Panc1 (cell line): Measurements from ENCODE around the gene OR11H6. TPM values are rescaled to one million over a fixed set of nuclear protein-coding genes. Genes with fewer than 3 reads are reported as not detected.

ENCODE experiments used
- ATAC-seq: fragments of 200-7000 bp; cut with Tn5 transposase; 2 replicates; pipeline ENCODE4 v1.9.1; 2020; ENCODE audit warnings: mild to moderate bottlenecking, moderate library complexity
- BruUV-seq: library from RNA; stranded (reverse); fragments of 400-500 nt; replicated peaks from 2 replicates; lab custom pipeline; 2021; lab: Mats Ljungman, UMichigan
- CTCF ChIA-PET: fragments of 300-600 bp; sonication (Branson Sonifier 250); formaldehyde crosslinking; loops from one replicate; lab custom pipeline; 2022; ENCODE audit warnings: antibody characterized with exemption; lab: Charles Lee
- POLR2A ChIA-PET: fragments of 300-600 bp; sonication (Branson Sonifier 250); formaldehyde crosslinking; loops from one replicate; lab custom pipeline; 2022; ENCODE audit warnings: antibody characterized with exemption; lab: Charles Lee
- DNase-seq: peaks from one replicate; pipeline ENCODE4 v3.0.0-alpha.2; 2010; ENCODE audit warnings: low read depth, low spot score
- H3K27ac ChIP-seq: 2 replicates; pipeline ENCODE4 v1.5.1; 2011; ENCODE audit warnings: mild to moderate bottlenecking, low read length, inconsistent platforms
- H3K27me3 ChIP-seq: fragments of 200-500 bp; sonication (Bioruptor generic); 2 replicates; pipeline ENCODE4 v1.6.0; 2014; ENCODE audit warnings: low read length, inconsistent platforms; ENCODE audit not compliant: control insufficient read depth, insufficient read depth
- H3K36me3 ChIP-seq: fragments of 200-500 bp; sonication (Bioruptor generic); 2 replicates; pipeline ENCODE4 v1.5.1; 2014; ENCODE audit warnings: inconsistent platforms, mild to moderate bottlenecking, low read length, moderate library complexity; ENCODE audit not compliant: control insufficient read depth, insufficient read depth
- H3K4me1 ChIP-seq: 2 replicates; pipeline ENCODE4 v1.5.1; 2011; ENCODE audit warnings: inconsistent platforms, mild to moderate bottlenecking, low read length, moderate library complexity; ENCODE audit not compliant: control insufficient read depth, insufficient read depth
- H3K4me3 ChIP-seq, 2 experiments: 2 replicates each; pipeline ENCODE4 v1.5.1; 2011 to 2012; ENCODE audit warnings: low read depth in 2 of 2, low read length in 2 of 2, mild to moderate bottlenecking in 2 of 2, inconsistent platforms in 1 of 2, moderate library complexity in 1 of 2
- H3K9me3 ChIP-seq: fragments of 200-500 bp; sonication (Bioruptor generic); 2 replicates; pipeline ENCODE4 v1.5.1; 2014; ENCODE audit warnings: low read depth, mild to moderate bottlenecking, inconsistent platforms, low read length, moderate library complexity; ENCODE audit not compliant: control insufficient read depth, insufficient read depth
- CTCF ChIP-seq: fragments of 450-650 bp; IDR thresholded peaks from 2 replicates; pipeline ENCODE4 v1.5.1; 2017; ENCODE audit warnings: mild to moderate bottlenecking
- POLR2AphosphoS5 ChIP-seq: IDR thresholded peaks from 2 replicates; pipeline ENCODE4 v1.6.1; 2012; ENCODE audit warnings: mild to moderate bottlenecking, low read depth, low read length, moderate library complexity
- REST ChIP-seq, 2 experiments: IDR thresholded peaks; 2 replicates each; pipeline ENCODE4 v1.6.1; 2011 to 2012; ENCODE audit warnings: low read depth in 2 of 2, control low read depth in 1 of 2, low read length in 1 of 2, mild to moderate bottlenecking in 1 of 2, moderate library complexity in 1 of 2; ENCODE audit not compliant: insufficient read depth in 1 of 2
- TCF7L2 ChIP-seq: IDR thresholded peaks from 2 replicates; pipeline ENCODE4 v1.6.1; 2011; ENCODE audit warnings: mild to moderate bottlenecking, low read depth, low read length, inconsistent platforms
- in situ Hi-C: cut with HindIII; loops from 2 replicates; pipeline ENCODE4 v1.10.0; 2016; ENCODE audit warnings: low sequenced_read_pairs, low pct_unique_long_range_greater_than_20kb
- intact Hi-C: fragments of 100-400 bp; cut with micrococcal nuclease; formaldehyde crosslinking; loops from one replicate; pipeline ENCODE4 v1.10.0; 2022; ENCODE audit not compliant: unreplicated experiment
- total RNA-seq: library from RNA; stranded (reverse); gene quantifications from one replicate; pipeline ENCODE4 v1.2.1, GENCODE V29; 2021; ENCODE audit not compliant: unreplicated experiment

The OR11H6 gene
- total RNA-seq, 1 experiment from 2014 or later = not detected

GRCh38 chr14:20274062-20274461 lies 50.6 kb downstream of the OR11H6 start:
- CTCF ChIA-PET = no interaction called here
- H3K36me3 ChIP-seq = no peaks in the 10 kb centered on the region
- no TSS peak for BruUV-seq
- no peak overlapping the region for H3K27ac ChIP-seq
- POLR2A ChIA-PET = no interaction called here
- no peak overlapping the region for H3K4me3 ChIP-seq
- no peaks in the 10 kb centered on the region for H3K9me3 ChIP-seq
- ATAC-seq (no peak), DNase-seq (no peak)
- intact Hi-C loops = no loop called here
- H3K27me3 ChIP-seq = no peaks in the 10 kb centered on the region
- H3K4me1 ChIP-seq = no peaks in the 10 kb centered on the region
- TF ChIP-seq POLR2AphosphoS5 (no peak), REST (IDR thresholded peaks at IDR 0.05; ENCODE audit: insufficient read depth in 1 of 2, low read depth in 2 of 2, low read length in 1 of 2) (no peak), CTCF (no peak), TCF7L2 (no peak)
- in situ Hi-C loops = no loop called here

Other genes with a start within 250 kb of the OR11H6 start
- not detected for gene OR4K15, start 248.1 kb upstream of the OR11H6 start, total RNA-seq
- gene OR4Q2, start 221.5 kb upstream of the OR11H6 start, total RNA-seq = not detected
- gene OR4K14, start 204.4 kb upstream of the OR11H6 start, total RNA-seq = not detected
- not detected for gene OR4K13, start 187.7 kb upstream of the OR11H6 start, total RNA-seq
- not detected for gene OR4L1, start 163.7 kb upstream of the OR11H6 start, total RNA-seq
- gene OR4K17, start 113.0 kb upstream of the OR11H6 start, total RNA-seq = not detected
- not detected for gene OR4N5, start 84.9 kb upstream of the OR11H6 start, total RNA-seq
- not detected for gene OR11G2, start 32.8 kb upstream of the OR11H6 start, total RNA-seq
- gene OR11H7, start 5.3 kb downstream of the OR11H6 start, total RNA-seq = not detected
- gene OR11H4, start 15.6 kb downstream of the OR11H6 start, total RNA-seq = not detected
- gene TTC5, start 82.2 kb downstream of the OR11H6 start, total RNA-seq = 10.0 TPM
- 20.3 TPM for gene CCNB1IP1, start 109.6 kb downstream of the OR11H6 start, total RNA-seq
- gene PARP2, start 119.9 kb downstream of the OR11H6 start, total RNA-seq = 26.6 TPM
- 17.1 TPM for gene TEP1, start 189.8 kb downstream of the OR11H6 start, total RNA-seq
- gene KLHL33, start 212.5 kb downstream of the OR11H6 start, total RNA-seq = not detected
- gene OSGEP, start 231.1 kb downstream of the OR11H6 start, total RNA-seq = 26.6 TPM
- 163 TPM for gene APEX1, start 231.5 kb downstream of the OR11H6 start, total RNA-seq
- gene PIP4P1, start 237.7 kb downstream of the OR11H6 start, total RNA-seq = 34.8 TPM
- gene PNP, start 245.7 kb downstream of the OR11H6 start, total RNA-seq = 35.1 TPM